GM12878 (cell line): ENCODE data around the gene GPC2. TPM values are rescaled to one million over a fixed set of nuclear protein-coding genes. Genes with fewer than 3 reads are reported as not detected.

ENCODE experiments used
- ATAC-seq: fragments of 200-7000 bp; cut with Tn5 transposase; 3 replicates; pipeline ENCODE4 v1.9.1; 2020; ENCODE audit warnings: mild to moderate bottlenecking, moderate library complexity
- BruUV-seq: library from RNA; stranded (reverse); fragments of 400-500 nt; replicated peaks from 2 replicates; lab custom pipeline; 2021; lab: Mats Ljungman, UMichigan
- CTCF ChIA-PET: fragments of 300-600 bp; sonication (Branson Sonifier 250); formaldehyde crosslinking; extraction: SDS; loops from one replicate; lab custom pipeline; 2021; ENCODE audit warnings: inconsistent platforms; lab: Yijun Ruan, JAX
- POLR2A ChIA-PET: fragments of 350-600 bp; formaldehyde crosslinking; extraction: SDS; loops from one replicate; lab custom pipeline; 2021; ENCODE audit warnings: inconsistent platforms; lab: Charles Lee
- RAD21 ChIA-PET: fragments of 300-600 bp; sonication (Branson Sonifier 250); formaldehyde crosslinking; loops from one replicate; lab custom pipeline; 2023; ENCODE audit warnings: antibody characterized with exemption; ENCODE audit not compliant: unreplicated experiment; lab: Charles Lee
- SMC1A ChIA-PET: fragments of 300-600 bp; sonication (Branson Sonifier 250); formaldehyde crosslinking; loops from one replicate; lab custom pipeline; 2023; ENCODE audit not compliant: unreplicated experiment, uncharacterized antibody; lab: Charles Lee
- DNase-seq: peaks from one replicate; pipeline ENCODE4 v3.0.0-alpha.2; 2011; ENCODE audit warnings: low read depth, low spot score
- FAIRE-seq: peaks from 3 replicates; lab custom pipeline; 2011; peaks lifted over from hg19 to GRCh38; lab: Jason Lieb, UNC
- H2AFZ ChIP-seq: 2 replicates; pipeline ENCODE4 v1.6.0; 2011; ENCODE audit warnings: low read depth, low read length, control low read depth; ENCODE audit not compliant: control insufficient read depth
- H3K27ac ChIP-seq: 2 replicates; pipeline ENCODE4 v1.5.1; 2011; ENCODE audit warnings: control low read depth; ENCODE audit not compliant: control insufficient read depth, insufficient read depth
- H3K27me3 ChIP-seq, 2 experiments: replicated peaks in 1 of 2; 2 replicates each; pipeline versions ENCODE4 v1.6.0 to v1.6.1; 2011; ENCODE audit warnings: low read length in 1 of 2; ENCODE audit not compliant: control insufficient read depth in 2 of 2, insufficient read depth in 2 of 2
- H3K36me3 ChIP-seq, 2 experiments: 2 replicates each; pipeline ENCODE4 v1.5.1; 2011; ENCODE audit warnings: low read length in 1 of 2; ENCODE audit not compliant: control insufficient read depth in 2 of 2, insufficient read depth in 2 of 2
- H3K4me1 ChIP-seq: 2 replicates; pipeline ENCODE4 v1.6.1; 2011; ENCODE audit warnings: mild to moderate bottlenecking, low read length, moderate library complexity, mixed read lengths; ENCODE audit not compliant: control insufficient read depth, insufficient read depth
- H3K4me2 ChIP-seq: 2 replicates; pipeline ENCODE4 v1.6.0; 2011; ENCODE audit warnings: control low read depth; ENCODE audit not compliant: control insufficient read depth, insufficient read depth
- H3K4me3 ChIP-seq: fragments of 200-600 bp; sonication (generic); 2 replicates; pipeline ENCODE4 v1.5.1; 2016
- H3K79me2 ChIP-seq: 2 replicates; pipeline ENCODE4 v1.6.0; 2011; ENCODE audit warnings: low read length; ENCODE audit not compliant: control insufficient read depth, insufficient read depth
- H3K9ac ChIP-seq: 2 replicates; pipeline ENCODE4 v1.8.0; 2011; ENCODE audit warnings: low read length, control low read depth, mixed read lengths; ENCODE audit not compliant: control insufficient read depth, insufficient read depth
- H3K9me3 ChIP-seq: replicated peaks from 3 replicates; pipeline ENCODE4 v1.5.1; 2011; ENCODE audit warnings: mild to moderate bottlenecking, low read length; ENCODE audit not compliant: control insufficient read depth, insufficient read depth
- H4K20me1 ChIP-seq: 2 replicates; pipeline ENCODE4 v1.6.0; 2011; ENCODE audit not compliant: control insufficient read depth, insufficient read depth
- HDGF ChIP-seq: fragments of 450-650 bp; IDR thresholded peaks from 2 replicates; pipeline ENCODE4 v1.6.1; 2016; ENCODE audit warnings: antibody characterized with exemption
- ZNF207 ChIP-seq: fragments of 450-650 bp; IDR thresholded peaks from 2 replicates; pipeline ENCODE4 v1.6.1; 2014; ENCODE audit warnings: antibody characterized with exemption, mild to moderate bottlenecking, borderline replicate concordance
- WGBS: methylation state at CpG from one replicate; pipeline ENCODE4 v1.1.6; 2016; ENCODE audit warnings: low lambda C conversion rate; ENCODE audit not compliant: insufficient replicate concordance, insufficient coverage; ENCODE audit errors: missing lambda C conversion rate; 5-methylcytosine and 5-hydroxymethylcytosine counted together
- in situ Hi-C: fragments of 300-500 bp; cut with MboI; formaldehyde crosslinking; loops from 9 replicates; pipeline ENCODE4 v1.14.3; 2018; ENCODE audit warnings: mixed read lengths
- intact Hi-C: fragments of 100-400 bp; cut with micrococcal nuclease; formaldehyde crosslinking; loops from one replicate; pipeline ENCODE4 v1.14.2; 2022; ENCODE audit not compliant: unreplicated experiment
- polyA plus RNA-seq, 11 experiments: library from polyadenylated mRNA; depleted of rRNA in 4 of 11; unstranded in 6 of 11; stranded (reverse) in 5 of 11; fragments of >200 nt; fragmentation: Nextera tagmentation in 4 of 11; fragmentation: Illumina TruSeq in 1 of 11; extraction: Ambion mirVana in 4 of 11; extraction: Trizol in 1 of 11; gene quantifications; 1 replicate in 1 of 11; 2 replicates in 10 of 11; pipeline versions ENCODE4 v1.2.1 to v1.2.3, GENCODE V29; 2011 to 2016; ENCODE audit warnings: inconsistent platforms in 2 of 11, missing spikeins in 2 of 11, low read depth in 1 of 11
- total RNA-seq, 4 experiments: library from RNA; depleted of rRNA in 3 of 4; stranded (reverse); fragments of >200 nt in 3 of 4; fragmentation: Illumina TruSeq in 1 of 4; extraction: Trizol in 1 of 4; gene quantifications; 2 replicates each; pipeline versions ENCODE4 v1.2.1 to v1.2.3, GENCODE V29; 2013 to 2021

Gene GPC2
- total and polyA plus RNA-seq, 10 of the 15 experiments (the other 5 are each of a cell fraction or from before 2014, with no cell fraction given) = 0.19 to 6.3 (median 0.77) TPM

- no peaks in the 10 kb centered on the region; a peak in 1 of 4 replicates for H3K36me3 ChIP-seq
- no peak overlapping the region for H2AFZ ChIP-seq
- H3K4me3 ChIP-seq = no peak overlapping the region
- no peak for TF ChIP-seq HDGF
- RAD21 ChIA-PET = no interaction called here
- H3K27me3 ChIP-seq = no peaks in the 10 kb centered on the region
- H3K79me2 ChIP-seq = peaks cover 17% of the 10 kb centered on the region
- H3K4me2 ChIP-seq = no peak overlapping the region
- no peak overlapping the region for H3K9ac ChIP-seq
- CTCF ChIA-PET = interaction anchor here (0.6 kb wide), 1 partner anchor 59 kb away, joined by 3 read pairs; no protein-coding TSS in a partner anchor
- POLR2A ChIA-PET = interaction anchor here (0.5 kb wide), 1 partner anchor 373 kb away, joined by 6 read pairs; no protein-coding TSS in a partner anchor
- no peak overlapping the region for H3K27ac ChIP-seq
- ATAC-seq = no peak
- 95% methylated on average over 12 of the region's 13 CpGs for WGBS
- no peak for DNase-seq
- no TSS peak for BruUV-seq
- peaks cover 12% of the 10 kb centered on the region for H3K4me1 ChIP-seq
- H4K20me1 ChIP-seq = no peaks in the 10 kb centered on the region
- FAIRE-seq = no peak
- SMC1A ChIA-PET = interaction anchor here (1.3 kb wide), 1 partner anchor 20 kb away, joined by 3 read pairs; no protein-coding TSS in a partner anchor
- in situ Hi-C loops = no loop called here
- H3K9me3 ChIP-seq = no peaks in the 10 kb centered on the region
- intact Hi-C loops = no loop called here
Observed at GRCh38 chr7:100122067-100122466, 55.1 kb downstream of the GPC2 start.

GRCh38 chr7:100120733-100121036 lies 56.5 kb downstream of the GPC2 start:
- intact Hi-C loops = no loop called here
- POLR2A ChIA-PET = interaction anchor here (0.6 to 1.6 kb wide), 4 partner anchors 9 to 61 kb away, joined by 3 to 5 read pairs (median 4); no protein-coding TSS in a partner anchor
- Histone ChIP-seq H3K4me1 (peaks cover 12% of the 10 kb centered on the region), H3K9ac (no peak overlapping the region), H4K20me1 (no peaks in the 10 kb centered on the region), H3K4me2 (peak overlapping the region; percentile 64), H2AFZ (no peak overlapping the region), H3K27ac (no peak overlapping the region), H3K27me3 (no peaks in the 10 kb centered on the region), H3K9me3 (no peaks in the 10 kb centered on the region), H3K4me3 (peak overlapping the region; percentile 82), H3K79me2 (peaks cover 10% of the 10 kb centered on the region), H3K36me3 (no peaks in the 10 kb centered on the region; a peak in 1 of 4 replicates)
- no peak for FAIRE-seq
- DNase-seq = no peak
- SMC1A ChIA-PET = interaction anchor here (1.4 to 1.6 kb wide), 3 partner anchors 9 to 207 kb away, joined by 3 to 4 read pairs (median 4); no protein-coding TSS in a partner anchor
- no peak for ATAC-seq
- TF ChIP-seq ZNF207 = no peak
- CTCF ChIA-PET = interaction anchor here (0.6 to 1.8 kb wide), 4 partner anchors 12 to 124 kb away, joined by 3 to 4 read pairs (median 4); partner anchors contain the start of gene AP4M1
- in situ Hi-C loops = no loop called here
- WGBS = 0% methylated on average over 1 of the region's 1 CpG
- RAD21 ChIA-PET = interaction anchor here (0.8 to 1.2 kb wide), 2 partner anchors 12 to 38 kb away, joined by 3 read pairs; no protein-coding TSS in a partner anchor
- BruUV-seq = no TSS peak
